Retinal pigment epithelial cell (primary cell): ENCODE measurements around the gene TBC1D22A.

Source experiments
- DNase-seq: peaks from one replicate; pipeline ENCODE4 v3.0.0-alpha.2; 2010; ENCODE audit warnings: low read depth
- H3K4me3 ChIP-seq: 2 replicates; pipeline ENCODE4 v1.5.1; 2011; ENCODE audit warnings: mild to moderate bottlenecking, low read length, control low read depth, moderate library complexity
- CTCF ChIP-seq: conservative IDR thresholded peaks from 2 replicates; pipeline ENCODE4 v1.5.1; 2011; ENCODE audit warnings: low read depth, low read length, control low read depth, inconsistent platforms

The TBC1D22A gene

GRCh38 chr22:46957521-46957920, 195.1 kb downstream of the TBC1D22A start:
- no peak for TF ChIP-seq CTCF
- no peak for DNase-seq
- no peak overlapping the region for H3K4me3 ChIP-seq

DNA sequence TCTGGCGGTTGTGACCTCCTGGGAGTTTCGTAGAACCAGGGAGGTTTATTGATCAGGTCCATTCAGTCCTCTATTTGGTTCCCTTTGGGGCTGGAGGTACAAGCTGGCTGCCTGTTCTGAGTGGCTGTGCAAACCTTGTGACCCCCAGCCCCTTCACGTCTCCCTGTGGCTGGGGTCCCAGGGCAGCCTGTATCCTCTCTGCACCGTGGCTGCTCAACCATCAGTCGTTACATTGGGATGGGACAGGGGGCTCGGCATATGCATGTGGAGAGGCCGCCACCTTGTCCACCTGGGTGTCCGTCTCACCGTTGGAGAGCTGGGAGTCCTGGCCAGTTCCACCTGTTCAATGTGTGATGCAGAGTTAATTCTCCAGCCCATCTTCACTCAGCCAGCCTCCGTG, 195.7 kb downstream of the TBC1D22A start:
- H3K4me3 ChIP-seq: no peak overlapping the region
- DNase-seq: no peak
- no peak for TF ChIP-seq CTCF

- no peak overlapping the region for H3K4me3 ChIP-seq
- no peak for TF ChIP-seq CTCF
- DNase-seq: no peak
These were observed 196.2 kb downstream of the TBC1D22A start for GRCh38 chr22:46958658-46959057.

DNA sequence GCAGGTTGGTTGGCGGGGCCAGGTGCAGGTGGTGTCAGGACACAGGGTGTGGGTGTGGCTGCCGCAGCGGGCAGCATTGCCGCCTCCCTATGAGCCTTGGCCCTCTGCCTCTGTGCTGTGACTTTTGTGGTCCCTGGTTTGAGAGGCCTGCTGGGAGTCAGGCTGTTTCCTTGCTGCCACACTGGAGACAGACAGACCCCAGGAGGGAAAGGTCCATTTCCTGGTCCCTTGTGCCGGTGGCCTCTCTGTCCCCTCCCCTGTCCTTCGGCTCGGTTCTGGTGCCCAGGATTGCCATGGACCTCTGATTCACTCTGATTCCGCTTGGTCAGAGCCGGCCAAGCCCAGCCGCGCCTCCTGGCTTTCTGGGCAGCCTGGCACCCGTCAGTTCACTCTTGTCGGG, 196.9 kb downstream of the TBC1D22A start:
- TF ChIP-seq CTCF: no peak
- DNase-seq: no peak
- H3K4me3 ChIP-seq: no peak overlapping the region

DNA sequence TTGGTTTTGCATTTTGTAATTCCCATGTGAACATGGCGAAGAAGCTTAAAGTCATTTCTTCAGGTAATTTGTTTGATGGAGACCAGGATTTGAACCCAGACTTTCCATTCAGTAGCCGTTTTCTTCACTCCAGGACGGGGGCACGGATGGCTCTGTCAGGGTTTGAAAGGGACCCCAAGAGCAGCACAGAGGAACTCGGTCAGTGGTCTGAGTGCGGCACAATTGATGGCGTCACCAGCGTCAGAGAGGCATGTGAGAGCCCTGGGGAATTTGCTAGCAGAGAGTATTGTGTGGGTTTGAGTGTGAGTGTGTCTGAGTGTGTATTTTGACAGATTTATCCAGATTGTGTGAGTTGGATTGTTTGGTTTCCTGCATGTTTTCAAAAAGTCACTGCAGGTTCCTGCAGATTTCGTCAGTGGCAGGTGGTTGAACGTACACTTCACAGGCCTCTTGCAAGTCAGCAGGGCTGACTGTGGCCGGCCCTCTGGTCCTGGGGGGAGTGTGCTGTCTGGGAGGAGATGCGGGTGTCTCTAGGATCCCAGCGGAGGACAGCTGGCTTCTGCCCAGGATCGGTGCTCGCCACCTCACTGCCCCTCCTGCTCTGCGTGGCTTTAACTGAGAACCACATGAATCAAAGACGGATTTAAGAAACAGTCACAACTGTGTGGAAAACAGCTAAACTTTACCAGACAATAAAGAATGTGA, 199.3 kb downstream of the TBC1D22A start:
- no peak for DNase-seq
- no peak for TF ChIP-seq CTCF
- no peak overlapping the region for H3K4me3 ChIP-seq

- DNase-seq: no peak
- no peak overlapping the region for H3K4me3 ChIP-seq
- no peak for TF ChIP-seq CTCF
These were observed 200.0 kb downstream of the TBC1D22A start for GRCh38 chr22:46962406-46962805.
